GM19395 (cell line): ENCODE results near the gene ABCF2.

Source experiments
- ATAC-seq: cut with Tn5 transposase; IDR thresholded peaks from one replicate; pipeline ENCODE4 v1.9.1; 2021; ENCODE audit warnings: mild to moderate bottlenecking, moderate library complexity; ENCODE audit not compliant: unreplicated experiment

The ABCF2 gene

DNA sequence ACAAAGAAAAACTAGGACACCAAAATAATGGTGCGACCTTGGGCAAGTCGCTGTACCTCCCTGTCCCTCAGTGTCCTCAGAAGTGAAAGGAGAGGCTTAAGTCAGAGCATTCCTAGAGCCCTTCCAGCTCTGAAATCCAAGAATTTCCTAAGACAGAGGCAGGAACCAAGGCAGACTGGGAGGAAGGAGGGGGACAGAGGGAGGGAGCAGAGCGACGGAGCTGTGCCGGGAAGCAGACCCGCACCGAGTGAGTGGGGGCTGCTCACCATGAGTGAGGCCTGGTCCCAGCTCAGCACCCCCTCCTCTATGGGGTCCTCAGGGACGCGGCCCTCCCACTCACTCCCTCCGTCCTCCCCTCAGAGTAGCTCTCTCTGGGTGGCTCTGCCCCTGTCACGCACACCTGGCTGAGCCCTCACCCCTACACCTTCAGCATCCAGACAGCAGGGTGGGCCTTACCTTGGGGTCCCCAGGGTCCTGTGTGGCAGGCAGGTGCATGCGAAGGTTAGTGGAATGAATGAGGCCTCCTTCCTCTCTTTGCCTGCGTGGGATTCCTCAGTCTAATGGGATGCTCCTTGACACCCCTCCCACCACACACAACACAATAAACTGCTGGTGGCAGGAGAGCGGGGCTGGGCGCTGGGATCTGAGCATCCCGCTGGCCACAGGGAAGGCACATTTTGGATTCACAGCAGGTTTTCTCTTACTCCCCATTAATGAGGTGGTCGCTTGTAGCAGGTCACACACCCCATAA, 26.1 kb upstream of the ABCF2 start:
- ATAC-seq, result no peak

- ATAC-seq, result no peak
Observed at GRCh38 chr7:151252561-151252835, 25.5 kb upstream of the ABCF2 start.

DNA sequence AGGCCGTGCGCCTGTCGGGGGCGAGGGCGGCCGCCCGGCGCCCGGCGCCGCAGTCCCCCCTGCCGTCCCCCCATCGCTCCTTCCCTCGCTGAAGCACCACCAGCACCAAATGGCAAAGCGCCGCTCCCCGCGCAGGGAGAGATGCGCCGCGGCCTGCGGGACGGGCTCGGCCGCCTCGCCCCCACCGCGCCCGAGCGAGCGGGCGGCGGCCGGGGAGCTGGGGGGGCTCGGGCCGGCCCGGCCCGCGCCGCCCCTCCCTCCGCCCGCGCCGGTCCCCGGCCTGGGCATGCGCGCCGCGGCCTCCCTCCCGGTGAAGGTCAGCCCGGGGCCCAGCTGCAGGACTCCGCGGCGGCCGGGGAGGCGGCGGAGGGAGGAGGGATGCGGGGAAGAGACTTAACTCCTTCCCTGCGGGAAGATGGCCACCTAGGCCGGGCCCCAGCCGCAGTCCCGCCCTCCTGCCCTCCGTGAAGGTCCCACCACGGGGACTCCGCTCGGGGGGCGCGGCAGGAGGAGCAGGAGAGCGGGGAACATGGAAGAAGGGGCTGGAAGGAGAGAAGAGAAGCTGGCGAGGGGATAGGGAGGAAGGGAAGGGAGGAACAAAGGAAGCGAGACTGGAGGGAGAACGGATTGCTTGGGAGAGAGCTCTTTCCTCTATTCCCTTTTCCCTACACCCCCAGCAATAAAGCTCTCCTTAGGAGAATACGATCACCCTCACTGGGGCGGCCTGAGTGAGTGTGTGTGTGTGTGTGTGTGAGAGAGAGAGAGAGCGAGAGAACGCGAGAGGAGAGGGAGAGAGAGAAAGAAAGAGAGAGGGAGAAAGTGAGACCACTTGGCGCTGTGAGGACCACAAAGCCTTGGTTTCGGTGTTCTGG, 24.9 kb upstream of the ABCF2 start:
- no peak for ATAC-seq

DNA sequence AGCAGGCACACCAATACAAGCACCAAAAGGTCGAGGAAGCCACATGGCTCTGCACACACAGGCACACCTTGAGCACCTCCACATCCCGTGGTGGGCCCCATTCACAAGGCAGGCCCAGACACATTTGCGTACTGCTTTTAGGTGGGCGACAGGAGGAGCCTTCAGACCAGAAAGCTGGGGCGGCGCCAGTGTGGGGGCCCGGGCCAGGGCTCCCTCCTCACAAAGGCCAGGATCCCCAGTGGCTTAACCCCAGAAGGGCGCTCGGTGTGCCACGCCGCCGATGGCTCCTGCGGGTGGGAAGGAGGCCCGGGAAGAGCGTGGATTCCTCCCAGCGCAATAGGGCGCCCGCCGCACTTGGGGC, 24.3 kb upstream of the ABCF2 start:
- no peak for ATAC-seq

- no peak for ATAC-seq
Observed at GRCh38 chr7:151250181-151251132, 23.5 kb upstream of the ABCF2 start.

GRCh38 chr7:151249732-151250072, 22.7 kb upstream of the ABCF2 start:
- ATAC-seq, result no peak

DNA sequence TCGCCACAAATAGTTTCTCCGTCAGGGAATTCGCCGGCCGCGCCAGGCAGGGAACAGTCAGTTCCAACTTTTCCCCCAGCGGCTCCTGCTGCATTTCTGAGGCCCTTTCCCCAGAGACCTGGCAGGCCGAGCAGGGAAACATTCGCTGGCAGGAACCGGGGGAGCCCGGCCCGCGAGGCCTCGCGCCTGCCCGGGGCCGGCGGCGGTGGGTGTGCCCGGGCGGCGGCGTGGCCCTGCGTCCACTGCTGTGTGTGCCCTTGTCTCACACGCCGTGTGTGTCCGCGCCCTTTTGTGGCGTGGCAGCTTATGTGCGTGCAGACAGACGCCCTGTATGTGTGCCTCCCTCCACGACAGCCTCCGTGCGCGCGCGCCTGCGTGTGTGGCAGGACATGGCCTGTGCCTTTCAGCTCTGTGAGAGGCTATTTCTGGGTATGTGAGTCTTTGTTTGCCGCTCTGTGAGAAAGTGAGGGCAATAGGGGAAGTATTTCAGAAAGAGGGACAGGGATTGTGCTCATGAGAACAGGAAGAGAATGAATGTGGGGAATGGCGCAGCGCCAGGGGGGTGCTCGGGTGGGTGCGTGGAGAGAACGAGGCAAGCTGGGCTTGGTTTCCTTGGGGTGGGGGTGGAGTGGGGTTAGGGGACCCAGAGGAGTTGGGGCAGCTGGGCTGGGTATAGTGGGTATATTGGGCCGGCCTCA, 22.2 kb upstream of the ABCF2 start:
- ATAC-seq, result no peak

- ATAC-seq, result no peak
Observed at GRCh38 chr7:151248346-151249033, 21.5 kb upstream of the ABCF2 start, which contains the start of gene SMARCD3. SMARCD3 (minus strand) TSS chr7:151248694; CDS start chr7:151248562, 132 bp downstream.

DNA sequence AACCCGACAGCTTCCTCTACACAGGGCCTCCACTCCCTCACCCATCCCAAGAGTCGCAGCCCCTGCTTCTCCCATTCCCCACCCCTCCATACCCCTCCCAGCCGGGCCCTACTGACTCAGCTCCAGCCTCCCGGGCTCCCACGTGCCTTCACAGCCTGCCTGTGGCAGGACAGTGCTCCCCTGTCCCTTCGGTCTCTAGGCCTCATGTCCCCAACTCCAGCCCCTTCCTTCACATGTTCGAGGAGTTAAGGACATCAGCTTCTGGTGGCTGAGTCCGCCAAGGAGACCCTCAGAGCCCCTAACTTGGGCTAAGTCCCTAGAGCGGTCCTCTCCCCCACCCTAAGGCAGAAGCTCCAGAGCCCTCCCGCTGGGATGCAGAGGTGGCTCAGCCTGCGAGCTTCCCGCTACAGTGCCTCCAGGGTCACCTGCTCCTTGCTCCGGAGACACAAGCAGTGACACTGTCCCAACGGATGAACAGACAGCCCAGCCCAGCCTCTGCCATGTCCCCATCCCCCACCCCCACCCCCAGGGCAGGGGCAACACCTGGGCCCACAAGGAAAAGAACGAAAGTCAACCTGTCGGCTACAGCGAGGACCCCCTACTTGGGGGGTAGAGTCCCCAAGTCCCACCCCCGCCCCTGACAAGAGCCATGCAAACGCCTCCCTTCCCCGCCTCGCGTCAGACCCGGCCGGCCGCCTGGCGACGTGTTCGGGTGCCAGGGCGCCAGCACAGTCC, 20.8 kb upstream of the ABCF2 start:
- ATAC-seq, result no peak

GRCh38 chr7:151246851-151247580, 20.0 kb upstream of the ABCF2 start:
- no peak for ATAC-seq

DNA sequence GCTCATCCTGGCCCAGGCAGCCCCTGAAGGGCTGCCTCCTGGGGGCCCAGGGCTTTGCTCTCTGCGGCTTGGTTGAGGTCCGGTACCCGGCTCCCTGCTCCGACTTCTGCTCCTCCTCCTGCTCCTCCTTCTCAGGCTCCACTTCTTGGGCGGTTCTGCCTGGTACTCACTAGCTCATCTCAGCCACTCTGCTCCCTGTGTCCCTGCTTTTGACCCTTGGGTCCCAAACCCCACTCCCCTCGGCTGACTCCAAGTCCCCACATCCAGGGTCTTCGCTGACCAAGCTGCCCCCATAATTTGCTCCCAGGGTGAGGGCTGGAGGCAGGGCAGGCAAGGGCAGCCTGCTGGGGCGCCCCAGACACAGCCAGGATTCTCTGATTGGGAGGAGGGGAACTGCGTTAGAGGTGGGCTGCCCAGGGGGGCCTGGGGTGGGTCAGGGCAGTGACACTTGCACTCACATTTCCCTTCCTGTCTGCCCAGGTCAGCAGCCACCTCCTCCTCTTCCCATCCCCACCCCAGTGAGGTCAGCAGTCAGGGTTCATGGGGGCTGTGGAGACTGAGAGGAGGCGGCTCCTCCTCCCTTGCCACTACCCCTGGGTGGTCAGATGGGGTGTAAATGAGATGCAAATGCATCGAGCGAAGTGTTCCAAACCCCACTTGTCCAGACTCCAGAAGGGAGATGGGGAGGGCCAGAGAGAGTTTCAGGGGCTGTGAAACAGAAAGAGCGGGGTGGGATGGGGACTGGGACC, 19.3 kb upstream of the ABCF2 start:
- ATAC-seq, result no peak

DNA sequence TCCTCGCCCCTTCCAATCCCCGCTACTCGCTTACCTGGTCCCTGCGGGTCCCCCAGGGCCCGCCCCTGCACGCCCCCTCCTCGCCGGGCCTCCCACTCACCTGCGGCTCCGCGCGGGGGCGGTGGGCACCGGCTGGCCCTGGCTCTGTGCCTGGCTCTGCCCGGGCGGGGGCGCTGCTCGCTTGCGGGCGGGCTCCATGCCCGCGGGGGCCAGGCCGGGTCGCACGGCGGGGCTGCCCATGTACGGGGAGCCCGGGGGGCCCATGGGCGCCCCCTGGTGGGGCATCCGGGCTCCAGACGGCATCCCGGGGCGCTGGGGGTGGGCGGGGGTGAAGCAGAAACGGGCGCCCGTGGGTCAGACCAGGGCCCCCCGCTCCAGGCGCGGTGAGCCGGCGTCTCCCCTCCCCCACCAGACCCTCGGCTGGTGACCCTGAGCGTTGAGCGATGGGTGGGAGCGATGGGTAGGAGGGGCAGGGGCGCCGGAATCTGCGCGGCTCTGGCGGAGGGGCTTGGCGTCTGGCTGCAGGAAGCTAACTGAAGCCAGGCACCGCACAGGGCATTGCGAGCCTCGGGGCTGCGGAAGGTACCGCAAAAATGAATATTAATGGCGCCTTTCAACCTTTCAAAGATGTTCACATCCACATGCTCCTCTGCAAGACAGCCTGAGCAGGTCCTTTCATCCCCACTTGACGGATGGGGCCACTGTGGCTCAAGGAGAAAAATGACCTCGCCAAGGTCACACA, 18.5 kb upstream of the ABCF2 start:
- ATAC-seq, result no peak

DNA sequence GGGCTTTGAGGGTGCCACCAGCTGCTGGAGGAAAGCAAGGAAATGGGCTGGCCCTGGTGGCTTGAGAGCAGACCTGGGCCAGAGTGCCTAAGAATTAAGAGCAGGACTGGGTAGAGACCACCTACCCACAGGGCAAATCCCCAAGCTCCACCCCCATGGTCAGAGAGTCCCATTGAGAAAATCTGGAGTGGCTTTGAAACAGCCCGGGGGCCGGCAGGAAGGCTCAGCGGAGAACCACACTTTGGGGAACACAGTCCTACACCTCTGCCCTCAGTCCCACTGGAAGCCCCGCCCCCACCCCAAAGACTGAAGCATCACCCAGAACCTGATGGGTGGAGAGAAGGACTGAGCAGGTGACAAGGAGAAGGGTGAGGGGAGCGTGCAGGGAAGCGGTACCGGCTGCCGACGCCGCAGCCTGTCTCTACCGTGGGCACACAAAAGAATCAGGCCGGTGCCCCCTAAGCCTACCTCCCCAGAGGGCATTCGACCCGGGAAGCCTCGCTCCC, 17.9 kb upstream of the ABCF2 start:
- ATAC-seq, result no peak

DNA sequence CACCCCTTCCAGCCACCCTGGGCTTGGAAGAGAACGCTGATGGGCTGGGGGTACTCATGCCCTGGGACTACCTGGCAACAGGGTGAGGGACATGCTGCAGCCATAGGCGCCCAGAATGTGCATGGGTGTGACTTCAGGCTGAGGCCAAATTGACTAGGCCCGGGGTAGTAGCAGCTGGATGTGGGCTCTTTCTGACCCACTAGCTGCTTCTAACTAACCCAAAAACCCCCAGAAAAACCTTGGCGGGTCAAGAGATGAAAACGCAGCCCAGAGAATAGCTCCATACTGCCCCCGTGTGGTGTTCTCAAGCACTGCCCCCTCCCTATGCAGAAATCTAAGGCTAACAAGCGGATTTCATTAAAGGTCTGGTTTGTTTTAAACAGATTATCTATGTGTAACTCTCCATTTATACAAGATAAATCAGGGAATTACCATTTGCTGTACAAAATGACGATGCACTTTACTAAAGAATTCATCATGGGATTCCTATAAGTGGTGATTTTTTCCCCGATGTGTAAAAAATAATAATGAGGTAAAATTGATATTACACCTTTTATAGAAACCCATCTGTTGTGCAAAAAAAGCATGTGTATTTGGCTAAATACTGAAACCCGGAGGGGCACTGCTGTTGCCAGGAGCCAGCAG, 17.3 kb upstream of the ABCF2 start:
- no peak for ATAC-seq

DNA sequence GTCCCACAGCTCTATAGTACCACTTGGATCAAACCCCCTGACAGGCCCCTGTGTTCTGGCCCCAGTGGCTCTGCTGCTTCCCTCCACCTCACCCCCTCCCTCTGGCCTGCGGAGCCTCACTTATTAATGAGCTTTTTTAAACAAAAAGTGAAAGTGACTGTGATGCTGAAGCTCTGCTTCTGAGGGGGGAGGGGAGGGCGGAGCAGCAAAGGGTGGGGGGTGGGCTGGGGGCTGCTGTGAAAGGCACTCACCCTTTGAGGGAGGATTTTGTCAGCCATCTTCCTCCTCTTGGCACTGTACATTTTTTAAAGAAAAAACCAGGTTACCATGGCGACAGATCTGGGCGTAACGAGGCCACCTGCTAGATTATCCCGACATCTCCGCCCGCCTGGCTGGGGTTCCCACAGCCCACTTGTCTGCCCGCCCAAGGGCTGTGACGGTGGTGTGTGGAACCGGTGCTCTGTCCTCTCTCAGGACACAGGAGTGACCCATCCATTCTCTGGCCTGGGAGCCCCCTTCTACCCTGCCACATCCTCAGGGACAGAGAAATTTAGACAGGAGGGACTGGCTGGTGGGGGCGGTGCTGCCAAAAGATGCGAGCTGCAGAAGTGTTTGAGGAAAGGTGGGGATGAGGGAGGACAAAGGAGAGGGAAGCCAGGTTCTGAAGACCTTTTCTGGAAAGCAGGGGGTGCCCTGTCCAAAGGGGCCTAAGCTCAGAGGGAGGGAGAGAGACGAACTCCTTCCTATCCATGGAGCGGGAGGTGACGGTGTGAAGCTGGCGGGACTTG, 16.6 kb upstream of the ABCF2 start:
- ATAC-seq, result no peak

DNA sequence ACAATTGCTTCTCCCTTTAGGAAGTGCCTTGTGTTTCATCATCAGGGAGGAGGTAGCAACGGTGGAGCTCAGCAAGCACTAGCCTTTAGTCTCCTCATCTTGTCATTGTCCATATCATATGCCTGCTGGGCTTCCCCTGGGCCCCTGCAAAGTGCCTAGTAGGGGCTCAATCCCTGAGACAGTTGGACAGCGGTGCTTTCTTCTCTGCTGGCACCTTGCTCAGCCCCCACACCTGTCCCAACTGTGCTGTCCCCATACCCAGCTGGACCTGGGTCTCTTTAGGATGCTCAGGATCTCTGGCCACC, 16.0 kb upstream of the ABCF2 start:
- no peak for ATAC-seq
